ENCODE measurements around the gene C2CD2L. TPM values are rescaled to one million over a fixed set of nuclear protein-coding genes. Genes with fewer than 3 reads are reported as not detected.
"Not testable (repeated sequence)": the region's sequence is repeated elsewhere in the genome, so short reads cannot be mapped to it uniquely, and the experiment has no call there.

Gene C2CD2L
- total RNA-seq, 1 donor from 2014 or later, result 10.8 TPM

GRCh38 chr11:119095066-119095880 lies 11.9 kb upstream of the C2CD2L start:
- peak overlapping the region; percentile 98 for H3K4me3 ChIP-seq
- peak overlapping the region; percentile 95 for H3K27ac ChIP-seq (replicated peaks)
- H3K9me3 ChIP-seq (replicated peaks), result no peaks in the 10 kb centered on the region
- no peaks in the 10 kb centered on the region for H3K27me3 ChIP-seq (ENCODE audit: low read depth)
- H3K4me1 ChIP-seq, result peaks cover 39% of the 10 kb centered on the region
- peak; percentile 98 for DNase-seq
- peaks cover 42% of the 10 kb centered on the region for H3K36me3 ChIP-seq
- peak; percentile 0 for TF ChIP-seq CTCF (IDR thresholded peaks at IDR 0.05; ENCODE audit: borderline replicate concordance)
- intact Hi-C loops (cut with micrococcal nuclease), result no loop called here

DNA sequence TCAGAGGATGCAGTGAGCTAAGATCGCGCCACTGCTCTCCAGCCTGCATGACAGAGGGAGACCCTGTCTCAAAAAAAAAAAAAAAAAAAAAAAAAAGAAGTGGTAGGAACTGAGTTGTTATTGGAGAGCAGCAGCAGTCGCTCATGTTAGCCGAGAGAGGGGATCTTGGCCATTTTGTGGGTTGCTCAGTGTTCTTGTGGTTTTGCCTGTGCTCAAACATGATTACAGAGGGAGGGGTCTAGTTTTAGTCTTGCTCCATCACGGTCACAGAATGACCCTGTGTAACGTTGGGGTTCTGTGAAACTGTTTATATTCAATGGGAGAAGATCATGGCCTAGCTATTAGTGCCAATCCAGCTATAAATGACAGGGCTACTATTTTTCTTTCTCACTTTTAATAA lies 7.4 kb upstream of the C2CD2L start:
- intact Hi-C loops (cut with micrococcal nuclease), result no loop called here

DNA sequence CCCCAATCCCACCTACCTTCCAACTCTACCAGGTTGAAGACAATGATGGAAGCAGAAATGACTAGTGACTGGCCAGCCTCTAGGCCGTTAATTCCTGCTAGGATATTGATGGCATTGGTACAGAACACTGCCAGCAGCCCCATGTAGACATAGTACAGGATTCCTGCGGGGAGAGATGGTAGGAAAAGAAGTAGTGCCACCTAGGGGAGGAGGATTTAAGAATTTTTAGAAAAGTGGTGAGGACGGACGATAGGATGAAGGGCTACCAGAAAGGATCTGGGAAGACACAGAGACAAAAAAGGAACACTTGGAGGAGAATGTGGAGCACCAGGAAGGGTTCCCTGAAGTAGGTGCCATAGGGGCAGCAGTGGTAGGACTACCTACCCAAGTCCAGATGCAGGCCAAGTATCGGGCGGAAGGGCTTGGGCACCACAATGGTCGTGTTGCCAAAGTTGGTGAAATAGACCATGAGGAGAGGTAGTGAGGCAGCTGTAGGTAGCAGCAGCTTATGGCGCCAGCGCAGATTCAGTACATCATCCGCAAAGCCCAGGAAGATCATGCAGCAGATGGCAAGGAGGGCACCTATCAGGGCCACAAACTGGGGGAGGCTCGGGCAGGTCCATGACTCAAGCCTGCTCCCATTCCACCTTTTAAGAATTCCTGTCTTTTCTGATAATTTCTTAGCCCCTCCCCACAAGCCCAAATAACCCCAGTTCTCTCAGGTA lies 6.7 kb upstream of the C2CD2L start:
- intact Hi-C loops (cut with micrococcal nuclease), result no loop called here
- H3K27ac ChIP-seq (replicated peaks), result no peak overlapping the region
- peaks cover 24% of the 10 kb centered on the region for H3K36me3 ChIP-seq
- H3K9me3 ChIP-seq (replicated peaks), result no peaks in the 10 kb centered on the region
- no peaks in the 10 kb centered on the region for H3K27me3 ChIP-seq (ENCODE audit: low read depth)
- H3K4me3 ChIP-seq, result peak overlapping the region; percentile 93
- no peak for TF ChIP-seq CTCF (IDR thresholded peaks at IDR 0.05; ENCODE audit: borderline replicate concordance)
- no peak for DNase-seq
- H3K4me1 ChIP-seq, result peaks cover 37% of the 10 kb centered on the region

More for the DNA sequence above, 7.4 kb upstream of the C2CD2L start:
- peaks cover 24% of the 10 kb centered on the region for H3K36me3 ChIP-seq
- no peak overlapping the region for H3K4me3 ChIP-seq
- no peak for DNase-seq
- no peak overlapping the region for H3K27ac ChIP-seq (replicated peaks)
- peaks cover 43% of the 10 kb centered on the region for H3K4me1 ChIP-seq
- H3K9me3 ChIP-seq (replicated peaks), result no peaks in the 10 kb centered on the region
- H3K27me3 ChIP-seq (ENCODE audit: low read depth), result no peaks in the 10 kb centered on the region
- TF ChIP-seq CTCF (IDR thresholded peaks at IDR 0.05; ENCODE audit: borderline replicate concordance), result no peak

- peak overlapping the region; percentile 97 for H3K27ac ChIP-seq (replicated peaks)
- peaks cover 24% of the 10 kb centered on the region for H3K36me3 ChIP-seq
- TF ChIP-seq CTCF (IDR thresholded peaks at IDR 0.05; ENCODE audit: borderline replicate concordance), result peak; percentile 22
- H3K4me1 ChIP-seq, result peaks cover 35% of the 10 kb centered on the region
- no peaks in the 10 kb centered on the region for H3K27me3 ChIP-seq (ENCODE audit: low read depth)
- H3K9me3 ChIP-seq (replicated peaks), result no peaks in the 10 kb centered on the region
- intact Hi-C loops (cut with micrococcal nuclease), result no loop called here
- H3K4me3 ChIP-seq, result peak overlapping the region; percentile 93
- no peak for DNase-seq
These were observed 6.0 kb upstream of the C2CD2L start for GRCh38 chr11:119100994-119101758.

DNA sequence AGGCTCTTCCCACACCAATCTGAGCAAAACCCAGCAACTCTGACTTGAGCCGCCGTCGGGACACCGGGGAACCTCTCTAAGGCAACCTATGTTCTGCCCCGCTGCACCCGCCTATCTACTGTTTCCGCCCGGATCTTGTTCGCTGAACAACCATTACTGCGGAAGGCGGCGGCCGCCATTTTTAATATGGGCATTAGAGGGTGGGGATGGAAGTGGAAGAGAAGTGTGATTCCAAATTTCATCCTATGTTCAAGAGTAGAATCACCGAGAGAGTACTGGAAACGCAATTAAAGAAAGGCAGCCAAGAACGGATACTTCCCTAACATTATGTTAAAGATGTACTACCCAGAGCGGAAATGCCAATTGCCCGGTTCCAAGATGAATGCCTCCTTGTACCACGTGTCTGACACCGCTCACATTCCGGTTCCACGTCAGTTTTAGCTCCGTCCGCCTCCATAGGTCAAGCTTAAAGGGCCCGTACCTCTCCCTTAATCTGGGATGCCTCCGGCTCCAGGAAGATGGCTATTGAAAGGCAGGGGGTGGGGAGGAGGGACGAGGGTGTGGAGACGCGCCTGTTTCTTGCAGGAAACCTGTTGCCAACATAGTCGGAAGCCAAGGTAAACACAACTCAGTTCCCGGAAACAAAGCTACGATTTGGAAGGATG lies 5.3 kb upstream of the C2CD2L start, which contains the start of gene DPAGT1:
Gene DPAGT1, minus strand, starts transcription at position 95 of the 665 bp plus-strand sequence. CDS start 198 bp downstream, outside the sequence.
- DNase-seq, result peak; percentile 86
- peaks cover 42% of the 10 kb centered on the region for H3K4me1 ChIP-seq

GRCh38 chr11:119103161-119103664 lies 3.9 kb upstream of the C2CD2L start:
- H3K4me1 ChIP-seq, result peaks cover 53% of the 10 kb centered on the region
- DNase-seq; intact Hi-C loops (cut with micrococcal nuclease); H3K27me3 ChIP-seq (ENCODE audit: low read depth); H3K36me3 ChIP-seq; H3K9me3 ChIP-seq (replicated peaks): not testable (repeated sequence)
- peak overlapping the region; percentile 97 for H3K27ac ChIP-seq (replicated peaks)
- peak overlapping the region; percentile 93 for H3K4me3 ChIP-seq

More for the DNA sequence above, 5.3 kb upstream of the C2CD2L start, which contains the start of gene DPAGT1:
- no peak for TF ChIP-seq CTCF (IDR thresholded peaks at IDR 0.05; ENCODE audit: borderline replicate concordance)
- H3K27ac ChIP-seq (replicated peaks), result peak within 1 kb of the TSS; percentile 97
- intact Hi-C loops (cut with micrococcal nuclease), result no loop called here
- H3K36me3 ChIP-seq, result peaks cover 21% of the 10 kb centered on the region
- no peaks in the 10 kb centered on the region for H3K9me3 ChIP-seq (replicated peaks)
- no peaks in the 10 kb centered on the region for H3K27me3 ChIP-seq (ENCODE audit: low read depth)
- peak within 1 kb of the TSS; percentile 93 for H3K4me3 ChIP-seq
